ENCODE results near the gene SNRPA.

SNRPA gene

DNA sequence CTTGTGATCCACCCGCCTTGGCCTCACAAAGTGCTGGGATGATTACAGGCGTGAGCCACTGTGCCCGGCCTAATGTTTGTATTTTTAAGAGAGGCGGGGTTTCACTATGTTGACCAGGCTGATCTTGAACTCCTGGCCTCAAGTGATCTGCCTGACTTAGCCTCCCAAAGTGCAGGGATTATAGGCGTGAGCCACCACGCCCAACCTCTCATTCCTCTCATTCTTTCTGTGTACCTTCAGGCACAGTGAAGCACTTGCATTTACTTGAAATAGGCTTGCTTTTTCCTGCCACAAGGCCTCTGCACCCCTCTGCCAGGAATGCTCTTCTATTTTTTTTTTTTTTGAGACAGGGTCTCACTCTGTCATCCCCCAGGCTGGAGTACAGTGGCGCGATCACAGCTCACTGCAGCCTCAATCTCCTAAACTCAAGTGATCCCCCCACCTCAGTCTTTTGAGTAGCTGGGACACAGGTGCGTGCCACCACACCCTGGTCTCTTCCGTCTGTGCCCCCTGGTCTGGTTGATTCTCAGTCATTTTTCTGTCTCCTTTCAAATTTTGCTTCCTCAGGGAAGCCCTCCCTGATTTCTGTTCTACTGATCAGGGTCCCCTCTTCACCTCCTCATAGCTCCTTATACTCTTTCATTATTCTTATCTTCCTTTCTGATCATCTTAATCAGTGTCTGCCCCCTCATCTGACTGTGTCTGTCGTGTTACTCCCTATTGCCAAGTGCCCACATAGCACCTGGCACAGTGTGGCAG lies 15.8 kb upstream of the SNRPA start:
- Histone ChIP-seq H3K27me3 (ENCODE audit: insufficient read depth, low read length, poor library complexity) (no peaks in the 10 kb centered on the region), H2AFZ (ENCODE audit: low read depth, low read length) (no peak overlapping the region), H3K4me3 (ENCODE audit: low read depth in 1 of 2, low read length in 2 of 2) (no peak overlapping the region), H3K36me3 (ENCODE audit: insufficient read depth, low read length) (peaks cover 65% of the 10 kb centered on the region), H3K27ac (ENCODE audit: low read length) (no peak overlapping the region), H3K9me3 (ENCODE audit: insufficient read depth, low read length, severe bottlenecking) (no peaks in the 10 kb centered on the region), H4K20me1 (ENCODE audit: insufficient read depth, low read length) (no peaks in the 10 kb centered on the region), H3K4me1 (ENCODE audit: insufficient read depth, low read length) (no peaks in the 10 kb centered on the region), H3K4me2 (ENCODE audit: insufficient read depth, low read length) (no peak overlapping the region), H3K79me2 (ENCODE audit: insufficient read depth, low read length) (no peaks in the 10 kb centered on the region), H3K9ac (ENCODE audit: low read depth, low read length) (no peak overlapping the region)
- TF ChIP-seq EZH2 (IDR thresholded peaks at IDR 0.05; ENCODE audit: borderline replicate concordance, low read depth, low read length, severe bottlenecking) = no peak
- TF ChIP-seq, protein P1, sequence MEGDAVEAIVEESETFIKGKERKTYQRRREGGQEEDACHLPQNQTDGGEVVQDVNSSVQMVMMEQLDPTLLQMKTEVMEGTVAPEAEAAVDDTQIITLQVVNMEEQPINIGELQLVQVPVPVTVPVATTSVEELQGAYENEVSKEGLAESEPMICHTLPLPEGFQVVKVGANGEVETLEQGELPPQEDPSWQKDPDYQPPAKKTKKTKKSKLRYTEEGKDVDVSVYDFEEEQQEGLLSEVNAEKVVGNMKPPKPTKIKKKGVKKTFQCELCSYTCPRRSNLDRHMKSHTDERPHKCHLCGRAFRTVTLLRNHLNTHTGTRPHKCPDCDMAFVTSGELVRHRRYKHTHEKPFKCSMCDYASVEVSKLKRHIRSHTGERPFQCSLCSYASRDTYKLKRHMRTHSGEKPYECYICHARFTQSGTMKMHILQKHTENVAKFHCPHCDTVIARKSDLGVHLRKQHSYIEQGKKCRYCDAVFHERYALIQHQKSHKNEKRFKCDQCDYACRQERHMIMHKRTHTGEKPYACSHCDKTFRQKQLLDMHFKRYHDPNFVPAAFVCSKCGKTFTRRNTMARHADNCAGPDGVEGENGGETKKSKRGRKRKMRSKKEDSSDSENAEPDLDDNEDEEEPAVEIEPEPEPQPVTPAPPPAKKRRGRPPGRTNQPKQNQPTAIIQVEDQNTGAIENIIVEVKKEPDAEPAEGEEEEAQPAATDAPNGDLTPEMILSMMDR (IDR thresholded peaks at IDR 0.05; ENCODE audit: borderline replicate concordance, extremely low read depth, low read length, poor library complexity, severe bottlenecking) = no peak
- ATAC-seq (ENCODE audit: insufficient read depth, low read depth) (no peak), DNase-seq (no peak)

DNA sequence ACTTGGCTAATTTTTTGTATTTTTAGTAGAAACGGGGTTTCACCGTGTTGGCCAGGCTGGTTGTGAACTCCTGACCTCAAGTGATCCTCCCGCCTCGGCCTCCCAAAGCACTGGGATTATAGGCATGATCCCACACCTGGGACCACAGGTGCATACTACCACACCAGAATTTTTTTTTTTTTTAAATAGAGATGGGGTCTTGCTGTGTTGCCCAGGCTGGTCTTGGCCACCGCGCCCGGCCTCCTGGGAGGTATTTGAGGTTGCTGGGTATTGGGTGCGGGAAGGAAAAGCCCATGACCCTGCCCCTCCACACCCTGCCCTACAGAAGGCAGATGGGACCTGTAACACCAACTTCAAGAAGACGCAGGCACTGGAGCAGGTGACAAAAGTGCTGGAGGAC lies 14.3 kb upstream of the SNRPA start:
- Histone ChIP-seq H3K4me3 (ENCODE audit: low read depth in 1 of 2, low read length in 2 of 2) (no peak overlapping the region), H3K79me2 (ENCODE audit: insufficient read depth, low read length) (no peaks in the 10 kb centered on the region), H3K27ac (ENCODE audit: low read length) (no peak overlapping the region), H3K36me3 (ENCODE audit: insufficient read depth, low read length) (peaks cover 55% of the 10 kb centered on the region), H3K4me2 (ENCODE audit: insufficient read depth, low read length) (no peak overlapping the region), H3K9me3 (ENCODE audit: insufficient read depth, low read length, severe bottlenecking) (no peaks in the 10 kb centered on the region), H3K4me1 (ENCODE audit: insufficient read depth, low read length) (no peaks in the 10 kb centered on the region), H2AFZ (ENCODE audit: low read depth, low read length) (no peak overlapping the region), H4K20me1 (ENCODE audit: insufficient read depth, low read length) (no peaks in the 10 kb centered on the region), H3K9ac (ENCODE audit: low read depth, low read length) (no peak overlapping the region), H3K27me3 (ENCODE audit: insufficient read depth, low read length, poor library complexity) (no peaks in the 10 kb centered on the region)
- DNase-seq (no peak), ATAC-seq (ENCODE audit: insufficient read depth, low read depth) (no peak)
- no peak for TF ChIP-seq EZH2 (IDR thresholded peaks at IDR 0.05; ENCODE audit: borderline replicate concordance, low read depth, low read length, severe bottlenecking)
- TF ChIP-seq, protein P1 (IDR thresholded peaks at IDR 0.05; ENCODE audit: borderline replicate concordance, extremely low read depth, low read length, poor library complexity, severe bottlenecking) = no peak

- Histone ChIP-seq H3K4me1 (ENCODE audit: insufficient read depth, low read length) (no peaks in the 10 kb centered on the region), H4K20me1 (ENCODE audit: insufficient read depth, low read length) (no peaks in the 10 kb centered on the region), H3K27ac (ENCODE audit: low read length) (no peak overlapping the region), H3K36me3 (ENCODE audit: insufficient read depth, low read length) (peaks cover 57% of the 10 kb centered on the region), H3K4me2 (ENCODE audit: insufficient read depth, low read length) (no peak overlapping the region), H3K79me2 (ENCODE audit: insufficient read depth, low read length) (no peaks in the 10 kb centered on the region), H2AFZ (ENCODE audit: low read depth, low read length) (no peak overlapping the region), H3K9ac (ENCODE audit: low read depth, low read length) (no peak overlapping the region), H3K4me3 (ENCODE audit: low read depth in 1 of 2, low read length in 2 of 2) (no peak overlapping the region), H3K9me3 (ENCODE audit: insufficient read depth, low read length, severe bottlenecking) (no peaks in the 10 kb centered on the region), H3K27me3 (ENCODE audit: insufficient read depth, low read length, poor library complexity) (no peaks in the 10 kb centered on the region)
- ATAC-seq (ENCODE audit: insufficient read depth, low read depth) (no peak), DNase-seq (no peak)
- TF ChIP-seq EZH2 (IDR thresholded peaks at IDR 0.05; ENCODE audit: borderline replicate concordance, low read depth, low read length, severe bottlenecking) = no peak
- TF ChIP-seq, protein P1 (IDR thresholded peaks at IDR 0.05; ENCODE audit: borderline replicate concordance, extremely low read depth, low read length, poor library complexity, severe bottlenecking) = no peak
Observed at GRCh38 chr19:40737102-40737644, 13.8 kb upstream of the SNRPA start.
